SU-DHL-6 (cell line): ENCODE measurements around the gene L3MBTL4.

Experiments used
- H2AFZ ChIP-seq: fragments of 200-600 bp; sonication (generic); 2 replicates; pipeline ENCODE4 v1.6.1; 2014; ENCODE audit warnings: low read depth, mild to moderate bottlenecking, moderate library complexity, mixed read lengths, antibody characterized with exemption, low read length; ENCODE audit not compliant: severe bottlenecking
- H3F3A ChIP-seq: fragments of 200-600 bp; shearing (Covaris generic); 2 replicates; pipeline ENCODE4 v1.6.0; 2016; ENCODE audit warnings: antibody characterized with exemption, mild to moderate bottlenecking; ENCODE audit not compliant: insufficient read depth
- H3K27ac ChIP-seq: fragments of 200-600 bp; sonication (generic); 2 replicates; pipeline ENCODE4 v1.5.1; 2016; ENCODE audit warnings: low read depth, mild to moderate bottlenecking, low read length, moderate library complexity, mixed read lengths
- H3K27me3 ChIP-seq: fragments of 200-600 bp; sonication (generic), shearing (Covaris generic); 2 replicates; pipeline ENCODE4 v1.6.0; 2014; ENCODE audit warnings: mild to moderate bottlenecking, low read length
- H3K36me3 ChIP-seq: fragments of 200-600 bp; sonication (generic); 2 replicates; pipeline ENCODE4 v1.6.1; 2014; ENCODE audit warnings: mild to moderate bottlenecking, low read length, mixed read lengths
- H3K4me2 ChIP-seq: fragments of 300-600, 200-600 bp; shearing (Covaris generic), sonication (generic); 2 replicates; pipeline ENCODE4 v1.6.0; 2014; ENCODE audit warnings: low read length, low read depth, mild to moderate bottlenecking; ENCODE audit not compliant: poor library complexity, severe bottlenecking
- H3K4me3 ChIP-seq: fragments of 200-600 bp; sonication (generic); 2 replicates; pipeline ENCODE4 v1.5.1; 2014; ENCODE audit warnings: antibody characterized with exemption, low read length, mild to moderate bottlenecking, mixed read lengths; ENCODE audit not compliant: insufficient read depth, poor library complexity, severe bottlenecking
- H3K79me2 ChIP-seq: fragments of 200-600 bp; sonication (generic); 2 replicates; pipeline ENCODE4 v1.6.1; 2014; ENCODE audit warnings: mild to moderate bottlenecking, low read length, moderate library complexity; ENCODE audit not compliant: insufficient read depth
- H3K9ac ChIP-seq: fragments of 200-600 bp; sonication (generic); 2 replicates; pipeline ENCODE4 v1.7.0; 2014; ENCODE audit warnings: mild to moderate bottlenecking, low read length
- H3K9me2 ChIP-seq: fragments of 200-600 bp; sonication (generic); replicated peaks from 2 replicates; pipeline ENCODE4 v1.6.1; 2014; ENCODE audit warnings: low read length; ENCODE audit not compliant: insufficient read depth
- H3K9me3 ChIP-seq: fragments of 200-600 bp; sonication (generic); 2 replicates; pipeline ENCODE4 v1.6.1; 2014; ENCODE audit warnings: low read length, mixed read lengths; ENCODE audit not compliant: insufficient read depth
- H4K20me1 ChIP-seq: fragments of 200-600 bp; sonication (generic); 2 replicates; pipeline ENCODE4 v1.6.1; 2014; ENCODE audit warnings: low read depth, mild to moderate bottlenecking, antibody characterized with exemption, low read length, moderate library complexity, mixed read lengths
- EZH2phosphoT487 ChIP-seq: fragments of 200-600 bp; sonication (generic), shearing (Covaris generic); conservative IDR thresholded peaks from 2 replicates; pipeline ENCODE4 v1.6.1; 2018; ENCODE audit warnings: mild to moderate bottlenecking, antibody characterized with exemption, low read length, moderate library complexity, mixed read lengths
- TF ChIP-seq, protein P1 (sequence below): fragments of 200-600 bp; sonication (generic); IDR thresholded peaks from one replicate; pipeline ENCODE4 v1.5.1; 2017; ENCODE audit warnings: antibody characterized with exemption, mild to moderate bottlenecking, low read length, moderate library complexity; ENCODE audit not compliant: insufficient read depth, poor library complexity, severe bottlenecking

Gene L3MBTL4

DNA sequence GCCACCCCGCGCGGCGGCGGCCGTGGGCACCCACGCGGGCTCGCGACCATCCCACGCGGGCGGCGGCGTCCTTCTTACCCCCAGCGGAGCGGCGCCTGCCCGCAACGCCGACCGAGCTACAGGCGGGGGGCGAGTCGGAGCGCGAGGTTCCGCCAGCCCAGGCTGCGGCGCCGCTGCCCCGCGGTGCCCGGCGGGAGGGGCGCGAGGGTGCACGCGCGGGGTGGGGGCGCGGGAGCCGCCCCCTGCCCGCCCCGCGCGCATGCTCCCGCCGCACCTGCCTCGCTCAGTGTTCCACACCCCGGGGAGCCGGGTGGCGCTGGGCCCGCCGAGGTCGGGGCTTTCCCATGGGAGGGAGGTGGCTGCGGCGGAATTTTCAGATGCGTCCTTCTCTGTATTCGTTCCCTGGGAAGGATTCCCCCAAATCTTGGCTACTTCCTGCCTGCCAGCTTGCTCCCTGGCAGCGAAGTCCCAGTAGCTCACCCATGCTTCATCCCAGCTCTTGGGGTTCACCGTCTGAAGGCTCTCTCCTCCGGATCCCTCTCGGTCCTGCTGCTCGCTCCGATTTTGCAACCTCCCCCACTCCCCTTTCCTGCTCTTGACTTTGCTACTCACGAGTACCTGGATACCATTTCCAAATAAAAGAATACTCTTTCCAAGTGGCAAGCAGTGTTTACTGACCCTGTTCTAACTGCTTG is at the start of gene L3MBTL4:
TSS of gene L3MBTL4 (minus strand) at position 189 of the 695 bp plus-strand sequence. CDS start 103,286 bp downstream, outside the sequence.
- Histone ChIP-seq H3K9ac (no peak within 1 kb of the TSS), H3K9me2 (no peaks in the 10 kb centered on the region), H3K9me3 (no peaks in the 10 kb centered on the region), H3K27ac (no peak within 1 kb of the TSS), H3K79me2 (no peaks in the 10 kb centered on the region), H3K36me3 (no peaks in the 10 kb centered on the region), H2AFZ (no peak within 1 kb of the TSS), H3K4me2 (no peak within 1 kb of the TSS), H3K4me3 (no peak within 1 kb of the TSS), H4K20me1 (no peaks in the 10 kb centered on the region), H3K27me3 (no peaks in the 10 kb centered on the region), H3F3A (no peaks in the 10 kb centered on the region)
- TF ChIP-seq, protein P1, sequence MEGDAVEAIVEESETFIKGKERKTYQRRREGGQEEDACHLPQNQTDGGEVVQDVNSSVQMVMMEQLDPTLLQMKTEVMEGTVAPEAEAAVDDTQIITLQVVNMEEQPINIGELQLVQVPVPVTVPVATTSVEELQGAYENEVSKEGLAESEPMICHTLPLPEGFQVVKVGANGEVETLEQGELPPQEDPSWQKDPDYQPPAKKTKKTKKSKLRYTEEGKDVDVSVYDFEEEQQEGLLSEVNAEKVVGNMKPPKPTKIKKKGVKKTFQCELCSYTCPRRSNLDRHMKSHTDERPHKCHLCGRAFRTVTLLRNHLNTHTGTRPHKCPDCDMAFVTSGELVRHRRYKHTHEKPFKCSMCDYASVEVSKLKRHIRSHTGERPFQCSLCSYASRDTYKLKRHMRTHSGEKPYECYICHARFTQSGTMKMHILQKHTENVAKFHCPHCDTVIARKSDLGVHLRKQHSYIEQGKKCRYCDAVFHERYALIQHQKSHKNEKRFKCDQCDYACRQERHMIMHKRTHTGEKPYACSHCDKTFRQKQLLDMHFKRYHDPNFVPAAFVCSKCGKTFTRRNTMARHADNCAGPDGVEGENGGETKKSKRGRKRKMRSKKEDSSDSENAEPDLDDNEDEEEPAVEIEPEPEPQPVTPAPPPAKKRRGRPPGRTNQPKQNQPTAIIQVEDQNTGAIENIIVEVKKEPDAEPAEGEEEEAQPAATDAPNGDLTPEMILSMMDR = no peak
- TF ChIP-seq EZH2phosphoT487 = no peak

DNA sequence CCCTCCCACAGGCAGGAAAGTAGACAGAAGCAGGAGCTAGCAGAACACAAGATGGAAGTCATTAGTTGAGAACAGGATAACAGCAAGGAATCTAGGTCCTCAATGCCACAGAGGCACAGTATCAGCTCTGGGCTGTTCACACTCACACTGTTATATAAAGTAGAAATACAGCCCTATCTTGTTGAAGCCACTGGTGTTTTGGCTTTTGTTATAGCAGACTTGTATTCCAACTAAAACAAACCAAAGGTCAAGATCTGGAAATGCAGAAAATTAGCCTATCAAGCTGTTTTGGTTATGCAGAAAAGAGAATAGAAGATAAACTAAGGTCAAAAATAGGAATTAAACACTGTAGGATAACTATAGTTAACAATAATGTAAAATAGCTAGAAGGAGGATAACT is 37.5 kb upstream of the L3MBTL4 start:
- Histone ChIP-seq H3K27ac (no peak overlapping the region), H3F3A (no peaks in the 10 kb centered on the region), H3K9ac (no peak overlapping the region), H3K27me3 (no peaks in the 10 kb centered on the region), H3K4me3 (no peak overlapping the region), H3K36me3 (no peaks in the 10 kb centered on the region), H2AFZ (no peak overlapping the region), H4K20me1 (no peaks in the 10 kb centered on the region), H3K9me3 (no peaks in the 10 kb centered on the region), H3K4me2 (no peak overlapping the region), H3K9me2 (no peaks in the 10 kb centered on the region), H3K79me2 (no peaks in the 10 kb centered on the region)
- TF ChIP-seq, protein P1 = no peak
- TF ChIP-seq EZH2phosphoT487 = no peak

DNA sequence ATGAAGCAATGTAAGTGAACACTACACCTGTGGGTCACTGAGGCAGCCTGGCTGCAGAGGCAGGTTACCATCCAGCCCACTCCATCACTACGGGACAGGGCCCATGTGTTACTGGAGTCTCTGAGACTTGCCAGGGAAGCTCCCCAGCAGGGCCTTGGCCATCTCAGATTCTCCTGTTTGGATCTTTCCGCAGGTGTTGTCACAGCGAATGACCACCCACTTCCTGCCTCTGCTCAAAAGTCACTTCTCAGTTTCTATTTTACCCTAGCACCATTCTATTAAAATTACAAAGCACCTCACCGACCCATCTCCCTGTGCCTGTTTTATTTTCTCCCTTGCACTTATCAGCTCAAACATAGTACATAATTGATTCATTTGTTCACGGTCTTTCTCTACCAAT is 34.5 kb upstream of the L3MBTL4 start:
- Histone ChIP-seq H3K4me2 (no peak overlapping the region), H3K9me3 (no peaks in the 10 kb centered on the region), H3K79me2 (no peaks in the 10 kb centered on the region), H3K9me2 (no peaks in the 10 kb centered on the region), H3K4me3 (no peak overlapping the region), H3K9ac (no peak overlapping the region), H3K36me3 (no peaks in the 10 kb centered on the region), H3K27ac (no peak overlapping the region), H2AFZ (no peak overlapping the region), H3F3A (no peaks in the 10 kb centered on the region), H4K20me1 (no peaks in the 10 kb centered on the region), H3K27me3 (no peaks in the 10 kb centered on the region)
- no peak for TF ChIP-seq EZH2phosphoT487
- TF ChIP-seq, protein P1 = no peak
